ENCODE measurements around the gene VIM. TPM values are rescaled to one million over a fixed set of nuclear protein-coding genes. Genes with fewer than 3 reads are reported as not detected.

The VIM gene
- total and polyA plus RNA-seq, 2 donors (not counting 1 experiment from before 2014, with no cell fraction given): 343 to 375 TPM

DNA sequence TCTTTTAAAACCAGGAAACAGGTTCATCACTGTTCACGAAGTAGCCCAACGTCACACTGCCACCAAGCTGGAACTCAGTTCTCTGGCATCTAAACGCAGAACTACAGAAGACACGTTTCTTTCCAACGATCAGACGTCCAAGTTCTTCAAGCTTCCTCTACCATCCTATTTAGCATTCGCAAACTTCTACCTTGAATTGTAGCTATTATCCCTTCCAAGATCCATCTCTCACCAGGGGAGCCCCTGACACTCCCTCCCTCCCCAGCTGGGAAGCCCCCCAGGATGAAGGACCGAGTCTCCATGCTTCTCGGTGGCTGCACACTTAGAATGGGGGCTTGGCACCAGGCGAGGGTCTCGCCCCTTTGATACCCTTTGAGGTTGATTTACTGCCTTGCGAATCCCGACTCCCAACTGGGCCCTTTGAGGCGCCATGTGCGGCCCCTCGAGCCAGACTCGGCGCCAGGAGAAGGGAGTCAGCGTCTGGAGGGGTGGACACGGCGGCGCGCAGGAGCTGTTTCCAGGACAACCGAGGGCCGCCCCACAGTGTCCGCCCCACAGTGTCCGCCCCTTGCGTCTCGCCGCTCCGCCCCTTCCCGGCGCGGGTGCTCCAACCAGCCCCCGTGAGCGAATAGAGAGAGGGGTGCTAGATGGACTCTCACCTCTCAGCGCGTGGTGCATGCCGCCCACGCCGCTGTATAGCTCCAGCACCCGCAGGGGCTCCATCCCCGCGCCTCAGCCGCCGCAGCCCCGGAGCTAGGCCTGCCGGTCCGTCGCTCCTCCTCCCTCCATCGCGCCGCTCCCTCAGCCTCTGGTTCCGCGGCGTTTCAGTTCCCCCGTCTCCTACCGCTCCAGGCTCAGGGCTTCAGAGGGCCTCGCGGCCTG lies 26.9 kb upstream of the VIM start, which contains the start of gene TRDMT1:
Gene TRDMT1, minus strand, starts transcription at position 761 of the 882 bp plus-strand sequence. Its CDS starts 38 bp downstream, at position 723.
- Mint-ChIP-seq H3K4me1 (peaks cover 27% of the 10 kb centered on the region), H3K4me3 (peak within 1 kb of the TSS; percentile 97), H3K27ac (peak within 1 kb of the TSS; percentile 97), H3K9me3 (ENCODE audit: insufficient read depth) (no peaks in the 10 kb centered on the region), H3K27me3 (no peaks in the 10 kb centered on the region)
- Histone ChIP-seq H2AFZ (ENCODE audit: insufficient read depth, low read depth, low read length, poor library complexity, severe bottlenecking) (peak within 1 kb of the TSS; percentile 98), H3K4me2 (replicated peaks; ENCODE audit: low read depth, low read length, poor library complexity, severe bottlenecking) (peak within 1 kb of the TSS; percentile 94), H3K4me1 (ENCODE audit: control insufficient read depth in 2 of 2, insufficient read depth in 2 of 2, low read length in 2 of 2) (peaks cover 13 to 17% of the 10 kb centered on the region in 2 donors), H3K27me3 (replicated peaks in 1 of 4; ENCODE audit: control extremely low read depth in 1 of 4, control insufficient read depth in 3 of 4, insufficient read depth in 4 of 4, low read length in 3 of 4) (no peaks in the 10 kb centered on the region), H3K27ac (ENCODE audit: low read length in 2 of 2) (peak within 1 kb of the TSS; percentile 56 to 89), H3K9me3 (ENCODE audit: control extremely low read depth in 1 of 3, control insufficient read depth in 2 of 3, insufficient read depth in 1 of 3, low read length in 2 of 3) (no peaks in the 10 kb centered on the region), H3K79me2 (ENCODE audit: control insufficient read depth, insufficient read depth, low read length) (peaks cover 22% of the 10 kb centered on the region), H3K4me3 (ENCODE audit: control extremely low read depth in 1 of 5, extremely low read depth in 1 of 5, insufficient read depth in 1 of 5, low read depth in 2 of 5, low read length in 4 of 5) (peak within 1 kb of the TSS; percentile 43 to 95 (median 70)), H3K36me3 (replicated peaks in 1 of 2; ENCODE audit: control extremely low read depth in 1 of 2, control insufficient read depth in 1 of 2, extremely low read depth in 1 of 2, insufficient read depth in 2 of 2, low read length in 1 of 2) (no peaks in the 10 kb centered on the region), H3K9ac (ENCODE audit: low read length) (peak within 1 kb of the TSS; percentile 90), H4K20me1 (ENCODE audit: control insufficient read depth, insufficient read depth, low read length, poor library complexity, severe bottlenecking) (no peaks in the 10 kb centered on the region)
- POLR2A ChIA-PET: interaction anchor here (0.7 to 2.8 kb wide), 4 partner anchors 28 to 1458 kb away, joined by 4 to 91 read pairs (median 4); partner anchors contain the start of genes ARL5B, RSU1 and VIM
- CTCF ChIA-PET: interaction anchor here (0.6 to 6.4 kb wide), 7 partner anchors 10 to 353 kb away, joined by 3 to 94 read pairs (median 4); partner anchors contain the start of gene VIM
- TF ChIP-seq EZH2 (IDR thresholded peaks at IDR 0.05; ENCODE audit: borderline replicate concordance, insufficient read depth, low read depth, low read length, poor library complexity, severe bottlenecking): no peak
- TF ChIP-seq, protein P1, sequence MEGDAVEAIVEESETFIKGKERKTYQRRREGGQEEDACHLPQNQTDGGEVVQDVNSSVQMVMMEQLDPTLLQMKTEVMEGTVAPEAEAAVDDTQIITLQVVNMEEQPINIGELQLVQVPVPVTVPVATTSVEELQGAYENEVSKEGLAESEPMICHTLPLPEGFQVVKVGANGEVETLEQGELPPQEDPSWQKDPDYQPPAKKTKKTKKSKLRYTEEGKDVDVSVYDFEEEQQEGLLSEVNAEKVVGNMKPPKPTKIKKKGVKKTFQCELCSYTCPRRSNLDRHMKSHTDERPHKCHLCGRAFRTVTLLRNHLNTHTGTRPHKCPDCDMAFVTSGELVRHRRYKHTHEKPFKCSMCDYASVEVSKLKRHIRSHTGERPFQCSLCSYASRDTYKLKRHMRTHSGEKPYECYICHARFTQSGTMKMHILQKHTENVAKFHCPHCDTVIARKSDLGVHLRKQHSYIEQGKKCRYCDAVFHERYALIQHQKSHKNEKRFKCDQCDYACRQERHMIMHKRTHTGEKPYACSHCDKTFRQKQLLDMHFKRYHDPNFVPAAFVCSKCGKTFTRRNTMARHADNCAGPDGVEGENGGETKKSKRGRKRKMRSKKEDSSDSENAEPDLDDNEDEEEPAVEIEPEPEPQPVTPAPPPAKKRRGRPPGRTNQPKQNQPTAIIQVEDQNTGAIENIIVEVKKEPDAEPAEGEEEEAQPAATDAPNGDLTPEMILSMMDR (IDR thresholded peaks at IDR 0.05): no peak
- intact Hi-C loops (cut with micrococcal nuclease): loop anchor here (1.0 to 10.0 kb wide), 3 partner anchors 29 to 1454 kb away; partner anchors contain the start of genes ARL5B, NSUN6 and RSU1
- WGBS (ENCODE audit: insufficient coverage): under 1% methylated on average over 52 of the region's 60 CpGs
- DNase-seq (peak; percentile 89), ATAC-seq (ENCODE audit: low read depth) (peak; percentile 91)
